Heart left ventricle (tissue), 16 donors: ENCODE measurements around the gene GNB3. TPM values are rescaled to one million over a fixed set of nuclear protein-coding genes. Genes with fewer than 3 reads are reported as not detected.

Experiments
- ATAC-seq, 4 donors: fragments of 200-7000 bp; cut with Tn5 transposase; one replicate each; pipeline ENCODE4 v1.9.1; 2020 to 2022; ENCODE audit warnings: moderate library complexity in 4 of 4, mild to moderate bottlenecking in 3 of 4, moderate number of reproducible peaks in 1 of 4
- DNase-seq, 5 donors: peaks; one replicate each; pipeline ENCODE4 v3.0.0-alpha.2; 2020
- H3K27ac ChIP-seq, 12 donors: fragments of 200-600 bp; sonication (generic) in 4 of 12; one replicate each; pipeline versions ENCODE4 v1.5.0 to v1.8.0; 2016 to 2022; ENCODE audit warnings: mild to moderate bottlenecking in 2 of 12
- H3K27me3 ChIP-seq, 9 donors: fragments of 200-600 bp; sonication (generic) in 2 of 9; one replicate each; pipeline versions ENCODE4 v1.5.1 to v1.8.0; 2016 to 2022; ENCODE audit warnings: mild to moderate bottlenecking in 3 of 9
- H3K36me3 ChIP-seq, 9 donors: fragments of 200-600 bp; sonication (generic) in 2 of 9; one replicate each; pipeline versions ENCODE4 v1.5.0 to v1.8.0; 2018 to 2022; ENCODE audit warnings: mild to moderate bottlenecking in 2 of 9
- H3K4me1 ChIP-seq, 12 donors: fragments of 200-600 bp; sonication (generic) in 4 of 12; one replicate each; pipeline versions ENCODE4 v1.5.0 to v1.8.0; 2016 to 2022; ENCODE audit warnings: mild to moderate bottlenecking in 3 of 12
- H3K4me3 ChIP-seq, 12 donors: fragments of 200-600 bp; sonication (generic) in 4 of 12; one replicate each; pipeline versions ENCODE4 v1.5.0 to v1.8.0; 2017 to 2022; ENCODE audit warnings: mild to moderate bottlenecking in 9 of 12, moderate library complexity in 4 of 12
- H3K9me3 ChIP-seq, 12 donors: fragments of 200-600 bp; sonication (generic) in 4 of 12; one replicate each; pipeline versions ENCODE4 v1.5.0 to v1.8.0; 2016 to 2022; ENCODE audit warnings: mild to moderate bottlenecking in 1 of 12
- CTCF ChIP-seq, 12 donors: fragments of 200-600 bp; sonication (generic) in 4 of 12; IDR thresholded peaks; one replicate each; pipeline versions ENCODE4 v1.5.0 to v1.8.0; 2018 to 2022; ENCODE audit warnings: antibody characterized with exemption in 12 of 12, mild to moderate bottlenecking in 5 of 12
- POLR2A ChIP-seq, 2 donors: fragments of 450-650 bp; IDR thresholded peaks; one replicate each; pipeline ENCODE4 v1.6.1; 2017; ENCODE audit warnings: antibody characterized with exemption in 2 of 2, mild to moderate bottlenecking in 2 of 2, moderate library complexity in 2 of 2
- WGBS, 4 donors: extraction: QIAGEN DNeasy Blood & Tissue Kit in 2 of 4; methylation state at CpG; one replicate each; pipeline versions ENCODE4 v1.1.5 to v1.1.7; 2013 to 2018; 5-methylcytosine and 5-hydroxymethylcytosine counted together
- intact Hi-C, 10 donors: fragments of 100-400 bp; cut with DNase I; formaldehyde crosslinking; loops; one replicate each; pipeline versions ENCODE4 v1.11.1 to v1.14.2; 2022
- polyA plus RNA-seq, 2 donors: library from polyadenylated mRNA; stranded (reverse); fragments of 200-250 nt; gene quantifications; one replicate each; pipeline ENCODE4 v1.2.3, GENCODE V29; 2013
- total RNA-seq, 9 donors: library from RNA; depleted of rRNA in 2 of 9; stranded (reverse); fragments of >200 nt in 2 of 9; fragmentation: NEBNext Ultra II Directional in 3 of 9; extraction: Animal tissue kit (Norgen Biotek cat#: 25700) in 3 of 9; gene quantifications; one replicate each; pipeline versions ENCODE4 v1.1.0 to v1.2.4, GENCODE V29; 2016 to 2023
- donor health status: ischemic (EF 13 %, LVEDD 7.1; RV severe dilation, severe dysfunction).
- donor health status: healthy with polysubstance abuse.
- donor health status: DM: no; HTN: yes; CAD: no.
- donor health status: DM: no; HTN: no; CAD: no.
- donor health status: ischemic (EF 25% LVEDD 6.9; RV normal size, moderate dysfunction).
- donor health status: ischemic (EF 25% LVEDD 5.7; RV mildly dilated, moderate dysfunction).
- donor health status: healthy.
- donor health status: DM: yes; HTN: yes; CAD: no.
- donor health status: ischemic (EF 35%, LVEDD 5.7; RV mildly dilated, moderate dysfunction).
- donor health status: nonischemic (EF 11% LVEDD 7.7; RV severe dilation, severe dysfunction).
- donor health status: DM: yes; HTN: yes; CAD: no.
- donor health status: PGD.
- donor health status: ischemic (EF 29% LVEDD 5.4; RV normal size, mild dysfunction).
- donor health status: nonischemic (EF 23%, LVEDD 6.1; RV moderate dilation, normal function).

The GNB3 gene
- total and polyA plus RNA-seq, 11 donors: 0.64 to 12.4 (median 6.2) TPM

- intact Hi-C loops: loop anchor here in 1 of 10 donors (1.0 kb wide), 1 partner anchor 14 kb away; no protein-coding TSS in a partner anchor
- peaks cover 0 to 22% (median 14%) of the 10 kb centered on the region in 12 donors for H3K4me1 ChIP-seq
- peaks cover 0 to 47% (median 36%) of the 10 kb centered on the region in 9 donors for H3K36me3 ChIP-seq
- peak within 1 kb of the TSS; percentile 50 to 83 (median 72) for H3K4me3 ChIP-seq
- DNase-seq: peak; percentile 99 to 100 (median 100)
- peak in 3 of 12 donors; percentile 10 to 32 (median 27) for TF ChIP-seq CTCF (IDR thresholded peaks at IDR 0.05)
- peak in 1 of 2 donors; percentile 45 for TF ChIP-seq POLR2A (IDR thresholded peaks at IDR 0.05)
- WGBS, 4 donors: 0 to 1% (median 0%) methylated on average over 30 to 65 of the region's 65 CpGs
- no peaks in the 10 kb centered on the region for H3K27me3 ChIP-seq
- H3K9me3 ChIP-seq: no peaks in the 10 kb centered on the region
- peak within 1 kb of the TSS; percentile 64 to 99 (median 94) for H3K27ac ChIP-seq
- ATAC-seq: peak; percentile 90 to 94 (median 92)
Measured at GRCh38 chr12:6851921-6852650, 11.4 kb downstream of the GNB3 start, which contains the start of gene USP5. TSS of gene USP5 (plus strand) at chr12:6852150. CDS start at chr12:6852180, 30 bp downstream.

DNA sequence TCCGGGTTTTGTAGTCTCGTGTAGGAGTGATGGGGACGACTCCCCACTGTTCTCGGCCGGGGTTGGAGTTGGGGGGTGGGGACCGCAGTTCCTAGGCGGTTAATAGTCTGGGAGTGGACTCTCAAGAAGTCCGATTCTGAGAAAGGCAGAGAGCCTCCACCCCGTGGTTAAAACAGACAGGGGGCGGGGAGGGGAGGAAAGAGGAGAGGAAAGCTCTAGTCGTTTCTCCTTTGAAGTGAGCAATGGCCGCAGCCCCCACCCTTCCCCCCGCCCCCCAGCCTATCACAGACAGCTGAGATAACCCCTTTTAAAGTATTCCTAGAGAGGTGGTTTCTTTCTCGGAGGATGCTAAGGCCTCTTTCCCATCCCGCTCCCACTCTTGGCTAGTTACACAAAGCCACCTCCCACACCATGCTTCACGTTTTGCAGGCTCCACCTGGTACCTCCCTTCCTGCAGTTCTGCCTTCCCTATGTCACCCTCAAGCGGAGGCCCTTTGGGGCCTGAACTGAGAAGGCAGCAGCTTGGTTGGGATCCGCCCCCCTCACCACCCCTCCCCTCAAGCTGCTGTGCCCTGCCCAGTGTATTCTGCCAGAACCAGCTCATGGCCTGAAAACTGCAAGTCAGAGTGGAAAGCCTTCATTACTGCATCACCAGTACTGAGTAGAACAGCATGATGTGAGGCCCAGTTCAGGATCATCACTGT, 12.1 kb downstream of the GNB3 start:
- Histone ChIP-seq H3K4me1 (peaks cover 0 to 22% (median 14%) of the 10 kb centered on the region in 12 donors), H3K9me3 (no peaks in the 10 kb centered on the region), H3K27ac (peak overlapping the region in 10 of 12 donors; percentile 30 to 99 (median 73)), H3K4me3 (peak overlapping the region in 11 of 12 donors; percentile 50 to 83 (median 73)), H3K36me3 (peaks cover 0 to 47% (median 36%) of the 10 kb centered on the region in 9 donors), H3K27me3 (no peaks in the 10 kb centered on the region)
- intact Hi-C loops: loop anchor here in 1 of 10 donors (1.0 kb wide), 1 partner anchor 13 kb away; no protein-coding TSS in a partner anchor
- WGBS, 4 donors: 2 to 4% (median 4%) methylated on average over 17 to 18 of the region's 18 CpGs
- TF ChIP-seq CTCF (IDR thresholded peaks at IDR 0.05) (no peak), POLR2A (IDR thresholded peaks at IDR 0.05) (no peak)
- ATAC-seq: no peak
- no peak for DNase-seq

GRCh38 chr12:6853626-6854025, 12.9 kb downstream of the GNB3 start:
- no peak for TF ChIP-seq CTCF (IDR thresholded peaks at IDR 0.05)
- TF ChIP-seq POLR2A (IDR thresholded peaks at IDR 0.05): no peak
- DNase-seq: no peak
- WGBS, 4 donors: 37 to 91% (median 79%) methylated on average over 1 of the region's 1 CpG
- H3K27ac ChIP-seq: peak overlapping the region in 4 of 12 donors; percentile 30 to 96 (median 62)
- ATAC-seq: no peak
- no peak overlapping the region for H3K4me3 ChIP-seq
- peaks cover 0 to 22% (median 14%) of the 10 kb centered on the region in 12 donors for H3K4me1 ChIP-seq
- H3K36me3 ChIP-seq: peaks cover 0 to 47% (median 40%) of the 10 kb centered on the region in 9 donors
- no peaks in the 10 kb centered on the region for H3K9me3 ChIP-seq
- no peaks in the 10 kb centered on the region for H3K27me3 ChIP-seq
- intact Hi-C loops: no loop called here

- no peak overlapping the region for H3K4me3 ChIP-seq
- intact Hi-C loops: no loop called here
- no peak for DNase-seq
- H3K27ac ChIP-seq: peak overlapping the region in 1 of 12 donors; percentile 84
- H3K27me3 ChIP-seq: no peaks in the 10 kb centered on the region
- no peak for ATAC-seq
- TF ChIP-seq POLR2A (IDR thresholded peaks at IDR 0.05) (no peak), CTCF (IDR thresholded peaks at IDR 0.05) (no peak)
- peaks cover 0 to 22% (median 14%) of the 10 kb centered on the region in 12 donors for H3K4me1 ChIP-seq
- no peaks in the 10 kb centered on the region for H3K9me3 ChIP-seq
- WGBS, 4 donors: 73 to 79% (median 74%) methylated on average over 6 of the region's 6 CpGs
- H3K36me3 ChIP-seq: peaks cover 0 to 47% (median 40%) of the 10 kb centered on the region in 9 donors
Measured at GRCh38 chr12:6854036-6854435, 13.3 kb downstream of the GNB3 start.
